HFF-Myc (cell line): ENCODE results near the gene POLD3.

Source experiments
- DNase-seq: peaks from one replicate; pipeline ENCODE4 v3.0.0-alpha.2; 2011; ENCODE audit warnings: low read depth; ENCODE audit errors: extremely low read depth
- H3K4me3 ChIP-seq: replicated peaks from 2 replicates; pipeline ENCODE4 v1.5.1; 2011; ENCODE audit warnings: low read depth, mild to moderate bottlenecking, control low read depth, low read length
- TF ChIP-seq, protein P1 (sequence below): IDR thresholded peaks from 2 replicates; pipeline ENCODE4 v1.5.1; 2012; ENCODE audit warnings: mild to moderate bottlenecking, low read depth, low read length, control low read depth; ENCODE audit errors: missing control alignments

POLD3 gene

DNA sequence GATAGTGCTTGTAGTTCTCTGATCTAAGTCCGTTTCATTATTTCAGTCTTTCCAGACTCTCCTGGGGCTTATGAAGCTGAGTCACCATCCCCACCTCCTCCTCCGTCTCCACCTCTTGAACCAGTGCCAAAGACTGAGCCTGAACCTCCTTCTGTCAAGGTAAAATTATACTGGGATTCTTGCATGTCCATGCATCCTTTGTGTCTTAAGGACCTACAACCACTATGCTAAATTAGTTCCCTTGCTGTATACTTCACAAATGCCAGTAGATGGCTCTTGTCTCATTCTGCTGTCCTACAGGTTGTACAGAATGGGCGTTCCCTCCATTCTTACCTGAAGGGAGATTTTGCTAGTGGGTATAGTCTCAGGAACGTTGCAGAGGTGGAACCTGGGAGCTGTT, 42.2 kb downstream of the POLD3 start:
- TF ChIP-seq, protein P1, sequence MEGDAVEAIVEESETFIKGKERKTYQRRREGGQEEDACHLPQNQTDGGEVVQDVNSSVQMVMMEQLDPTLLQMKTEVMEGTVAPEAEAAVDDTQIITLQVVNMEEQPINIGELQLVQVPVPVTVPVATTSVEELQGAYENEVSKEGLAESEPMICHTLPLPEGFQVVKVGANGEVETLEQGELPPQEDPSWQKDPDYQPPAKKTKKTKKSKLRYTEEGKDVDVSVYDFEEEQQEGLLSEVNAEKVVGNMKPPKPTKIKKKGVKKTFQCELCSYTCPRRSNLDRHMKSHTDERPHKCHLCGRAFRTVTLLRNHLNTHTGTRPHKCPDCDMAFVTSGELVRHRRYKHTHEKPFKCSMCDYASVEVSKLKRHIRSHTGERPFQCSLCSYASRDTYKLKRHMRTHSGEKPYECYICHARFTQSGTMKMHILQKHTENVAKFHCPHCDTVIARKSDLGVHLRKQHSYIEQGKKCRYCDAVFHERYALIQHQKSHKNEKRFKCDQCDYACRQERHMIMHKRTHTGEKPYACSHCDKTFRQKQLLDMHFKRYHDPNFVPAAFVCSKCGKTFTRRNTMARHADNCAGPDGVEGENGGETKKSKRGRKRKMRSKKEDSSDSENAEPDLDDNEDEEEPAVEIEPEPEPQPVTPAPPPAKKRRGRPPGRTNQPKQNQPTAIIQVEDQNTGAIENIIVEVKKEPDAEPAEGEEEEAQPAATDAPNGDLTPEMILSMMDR: no peak
- no peak for DNase-seq
- H3K4me3 ChIP-seq: no peak overlapping the region

DNA sequence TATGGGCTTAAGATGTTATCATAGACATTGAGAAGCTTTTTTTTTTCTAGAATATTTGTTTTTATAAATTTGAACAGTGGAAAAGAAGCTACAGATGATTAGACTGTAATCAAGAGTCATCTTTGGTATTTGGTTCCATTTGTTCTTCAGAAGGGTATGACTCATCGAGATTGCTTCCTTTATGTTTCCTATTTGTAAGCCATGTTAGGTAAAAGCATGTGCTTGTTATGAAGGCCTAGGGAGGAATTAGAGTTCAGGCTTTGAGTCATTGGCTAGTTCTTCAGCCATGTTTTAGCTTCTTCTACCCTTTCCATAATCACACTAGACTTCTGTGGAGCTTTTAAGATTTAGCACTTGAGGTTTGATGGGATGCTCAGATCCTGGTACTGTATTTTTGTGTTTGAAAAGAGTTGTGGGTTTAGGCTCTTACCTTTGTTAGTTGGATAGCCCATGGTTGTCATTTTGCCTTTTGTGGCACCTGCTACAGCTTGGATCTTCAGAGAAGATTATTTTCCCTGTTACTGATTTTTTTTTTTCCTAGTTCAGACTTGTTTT, 44.3 kb downstream of the POLD3 start:
- peak; percentile 62 for DNase-seq

DNA sequence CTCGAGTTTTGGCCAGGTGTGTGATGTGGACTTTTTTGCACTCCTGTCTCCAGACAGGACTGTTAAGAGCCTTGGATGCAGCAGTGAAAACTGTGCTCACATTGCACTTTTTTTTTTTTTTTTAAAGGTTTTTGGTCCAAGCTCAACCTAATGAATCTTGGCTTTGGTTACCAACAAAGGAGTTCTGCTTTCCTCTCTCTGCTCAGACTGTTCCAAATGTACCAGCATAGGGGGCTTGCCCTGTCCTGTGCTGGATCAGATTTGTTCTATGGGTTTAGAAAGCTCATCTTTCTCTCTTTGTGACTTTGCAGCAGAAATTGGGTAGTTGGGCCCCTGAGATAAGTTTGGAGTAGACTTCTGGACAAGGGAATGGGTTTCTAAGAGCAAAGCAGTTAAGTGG, 45.3 kb downstream of the POLD3 start:
- no peak for DNase-seq
- no peak overlapping the region for H3K4me3 ChIP-seq
- TF ChIP-seq, protein P1: no peak

More for the DNA sequence above, 44.3 kb downstream of the POLD3 start:
- H3K4me3 ChIP-seq: no peak overlapping the region
- TF ChIP-seq, protein P1: no peak

DNA sequence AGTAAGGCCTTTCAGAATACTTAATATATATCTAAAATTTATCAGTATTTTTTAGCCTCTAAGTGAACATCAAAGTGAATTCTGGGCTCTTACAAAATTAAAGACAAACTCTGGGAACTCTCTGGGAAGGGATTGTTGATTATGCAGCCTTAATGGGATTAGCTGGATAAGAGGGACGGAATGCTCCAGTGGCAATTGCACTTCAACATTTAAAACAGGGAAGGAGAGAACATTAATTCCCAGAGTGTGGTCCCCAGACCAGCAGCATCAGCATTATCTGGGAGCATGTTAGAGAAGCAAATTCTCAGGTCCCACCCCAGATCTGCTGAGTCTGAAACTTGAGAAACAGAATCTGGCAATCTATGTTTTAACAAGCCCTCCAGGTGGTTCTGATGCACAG, 46.5 kb downstream of the POLD3 start:
- H3K4me3 ChIP-seq: no peak overlapping the region
- TF ChIP-seq, protein P1: no peak
- DNase-seq: no peak

DNA sequence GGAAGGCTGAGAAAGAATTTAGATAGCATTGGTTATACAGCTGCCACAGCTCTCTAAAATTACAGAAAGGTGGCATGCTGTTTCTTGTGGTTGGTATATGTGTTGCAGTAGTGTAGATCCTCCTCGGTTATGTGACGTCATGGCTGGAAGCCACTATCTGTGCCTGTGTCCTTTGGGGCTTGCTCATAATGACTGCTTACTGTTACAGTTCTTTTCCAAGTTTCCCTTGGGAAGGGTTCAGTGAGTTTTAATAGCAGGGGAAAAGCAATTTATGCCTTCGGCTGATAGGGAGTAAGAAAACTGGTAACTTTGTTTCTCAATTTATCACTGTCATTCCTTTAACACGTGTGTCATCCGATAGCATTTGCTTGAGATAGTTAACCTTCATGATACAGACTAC, 47.2 kb downstream of the POLD3 start:
- TF ChIP-seq, protein P1: no peak
- DNase-seq: no peak
- no peak overlapping the region for H3K4me3 ChIP-seq

DNA sequence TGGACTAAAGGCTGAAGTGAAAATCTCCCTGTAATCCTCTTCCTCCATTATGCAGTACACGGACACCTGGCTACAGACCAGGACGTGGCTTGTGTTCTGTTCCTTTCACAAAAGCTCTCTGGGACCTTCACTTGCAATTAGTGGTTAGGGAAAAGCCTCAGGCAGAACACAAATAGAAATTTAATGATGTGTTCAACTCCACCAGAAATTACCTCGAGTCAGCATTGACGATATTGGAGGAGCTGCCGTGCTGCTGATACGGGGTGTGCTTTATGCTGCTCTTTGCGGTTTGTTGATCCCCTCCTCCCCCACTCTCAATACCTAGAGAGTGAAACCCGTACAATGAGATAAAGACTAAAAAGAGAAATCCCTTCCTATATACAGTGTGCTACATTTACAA, 48.9 kb downstream of the POLD3 start:
- no peak overlapping the region for H3K4me3 ChIP-seq
- no peak for DNase-seq
- TF ChIP-seq, protein P1: no peak

DNA sequence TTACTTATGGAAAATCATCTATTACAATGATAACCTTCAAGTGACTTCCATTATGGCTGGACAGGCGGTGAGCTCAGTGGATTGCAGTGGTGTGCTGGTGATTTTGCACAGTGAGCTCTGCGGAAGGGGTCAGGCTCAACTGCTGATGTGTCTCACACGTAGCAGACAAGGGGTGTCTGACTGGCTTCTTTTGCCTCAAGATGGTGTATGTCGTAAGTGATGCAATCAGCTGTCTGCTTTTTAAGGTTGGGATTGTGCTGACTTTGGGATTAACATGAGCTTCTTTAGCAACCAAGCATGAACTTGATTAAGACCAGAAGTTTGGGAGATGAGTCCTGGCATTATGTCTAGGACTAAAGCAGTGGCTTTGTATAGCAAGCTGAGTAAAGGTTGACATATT, 49.5 kb downstream of the POLD3 start:
- no peak for DNase-seq
- TF ChIP-seq, protein P1: no peak
- H3K4me3 ChIP-seq: no peak overlapping the region
